Hepatocyte (in vitro differentiated cells): ENCODE results near the gene PCBP1. TPM values are rescaled to one million over a fixed set of nuclear protein-coding genes. Genes with fewer than 3 reads are reported as not detected.

Experiments used
- DNase-seq: peaks from one replicate; pipeline ENCODE4 v3.0.0-alpha.2; 2016; ENCODE audit warnings: low spot score
- H2AFZ ChIP-seq: fragments of 200-600 bp; sonication (generic); 2 replicates; pipeline ENCODE4 v1.6.0; 2016; ENCODE audit warnings: antibody characterized with exemption, mild to moderate bottlenecking
- H3K27ac ChIP-seq: fragments of 200-600 bp; sonication (generic); 2 replicates; pipeline ENCODE4 v1.5.1; 2016; ENCODE audit warnings: mild to moderate bottlenecking
- H3K27me3 ChIP-seq: fragments of 200-600 bp; sonication (generic); 2 replicates; pipeline ENCODE4 v1.6.1; 2016
- H3K36me3 ChIP-seq: fragments of 200-600 bp; sonication (generic); replicated peaks from 2 replicates; pipeline ENCODE4 v1.5.1; 2016; ENCODE audit warnings: low read depth; ENCODE audit not compliant: insufficient read depth
- H3K4me1 ChIP-seq: fragments of 200-600 bp; sonication (generic); 2 replicates; pipeline ENCODE4 v1.5.1; 2016; ENCODE audit warnings: mild to moderate bottlenecking, moderate library complexity; ENCODE audit not compliant: insufficient read depth
- H3K4me2 ChIP-seq: fragments of 200-600 bp; sonication (generic); 2 replicates; pipeline ENCODE4 v1.6.0; 2016
- H3K4me3 ChIP-seq: fragments of 200-600 bp; sonication (generic); 2 replicates; pipeline ENCODE4 v1.5.1; 2016; ENCODE audit warnings: mild to moderate bottlenecking
- H3K79me2 ChIP-seq: fragments of 200-600 bp; sonication (generic); 2 replicates; pipeline ENCODE4 v1.6.0; 2017; ENCODE audit warnings: mild to moderate bottlenecking
- H3K9me2 ChIP-seq: fragments of 200-600 bp; sonication (generic); replicated peaks from 2 replicates; pipeline ENCODE4 v1.6.0; 2017; ENCODE audit warnings: mild to moderate bottlenecking; ENCODE audit not compliant: insufficient read depth
- H3K9me3 ChIP-seq: fragments of 200-600 bp; sonication (generic); 2 replicates; pipeline ENCODE4 v1.5.1; 2016; ENCODE audit warnings: low read depth, mild to moderate bottlenecking
- H4K20me1 ChIP-seq: fragments of 200-600 bp; sonication (generic); 2 replicates; pipeline ENCODE4 v1.6.0; 2016; ENCODE audit warnings: mild to moderate bottlenecking; ENCODE audit not compliant: insufficient read depth, poor library complexity, severe bottlenecking
- EZH2 ChIP-seq: fragments of 200-600 bp; sonication (generic); IDR thresholded peaks from 2 replicates; pipeline ENCODE4 v1.6.1; 2016; ENCODE audit warnings: antibody characterized with exemption, mild to moderate bottlenecking, borderline replicate concordance
- EZH2phosphoT487 ChIP-seq: fragments of 200-600 bp; sonication (generic); IDR thresholded peaks from one replicate; pipeline ENCODE4 v1.6.1; 2018; ENCODE audit warnings: antibody characterized with exemption, mild to moderate bottlenecking, low read depth, moderate library complexity; ENCODE audit not compliant: unreplicated experiment, severe bottlenecking
- WGBS: methylation state at CpG from one replicate; pipeline ENCODE4 v1.1.6; 2016; ENCODE audit warnings: low lambda C conversion rate; ENCODE audit errors: missing lambda C conversion rate; 5-methylcytosine and 5-hydroxymethylcytosine counted together
- polyA plus RNA-seq: library from polyadenylated mRNA; unstranded; fragments of >200 nt; fragmentation: Nextera tagmentation; extraction: Ambion mirVana; gene quantifications from 2 replicates; pipeline ENCODE4 v1.2.1, GENCODE V29; 2016
- total RNA-seq: library from RNA; depleted of rRNA; stranded (reverse); fragments of >200 nt; gene quantifications from 2 replicates; pipeline ENCODE4 v1.2.3, GENCODE V29; 2014
- TF ChIP-seq, protein P1 (sequence below): fragments of 200-600 bp; sonication (generic); IDR thresholded peaks from 2 replicates; pipeline ENCODE4 v1.5.1; 2016; ENCODE audit warnings: antibody characterized with exemption, mild to moderate bottlenecking; ENCODE audit not compliant: poor library complexity

The PCBP1 gene
- total and polyA plus RNA-seq, 2 experiments from 2014 or later = 97.1 to 183 TPM

DNA sequence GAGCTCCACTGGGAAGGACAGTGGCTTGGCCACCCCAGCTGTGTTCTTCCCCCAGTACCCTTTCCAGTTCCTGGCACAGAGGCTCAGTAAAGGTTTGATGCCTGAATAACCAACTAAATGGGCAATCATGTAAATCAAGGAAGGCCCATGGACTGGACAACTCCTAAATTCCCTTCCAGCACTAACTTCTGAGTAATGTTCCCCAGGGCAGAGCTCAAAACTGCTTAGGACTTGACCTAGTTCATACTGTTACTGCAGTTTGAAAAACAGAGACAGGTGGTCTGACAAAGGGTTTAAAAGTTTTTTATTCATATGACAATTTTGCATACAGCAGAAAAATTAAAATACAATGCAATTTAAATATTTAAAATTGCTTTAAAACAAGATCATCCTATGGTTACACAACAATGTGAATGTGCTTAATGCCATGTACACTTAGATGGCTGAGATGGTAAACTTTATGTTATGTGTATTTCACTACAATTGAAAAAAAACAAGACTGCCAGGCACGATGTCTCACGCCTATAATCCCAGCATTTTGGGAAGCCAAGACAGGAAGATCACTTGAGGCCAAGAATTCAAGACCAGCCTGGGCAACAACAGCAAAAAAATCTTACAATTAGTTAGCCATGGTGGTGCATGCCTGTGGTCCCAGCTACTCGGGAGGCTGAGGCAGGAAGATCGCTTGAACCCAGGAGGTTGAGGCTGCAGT lies 26.2 kb downstream of the PCBP1 start:
- Histone ChIP-seq H4K20me1 (no peaks in the 10 kb centered on the region), H3K4me3 (no peak overlapping the region), H3K27me3 (no peaks in the 10 kb centered on the region), H3K27ac (peak overlapping the region; percentile 80), H3K9me3 (no peaks in the 10 kb centered on the region), H3K4me1 (peaks cover 17% of the 10 kb centered on the region), H3K79me2 (no peaks in the 10 kb centered on the region), H3K9me2 (no peaks in the 10 kb centered on the region), H3K36me3 (no peaks in the 10 kb centered on the region), H2AFZ (peak overlapping the region; percentile 45), H3K4me2 (no peak overlapping the region)
- TF ChIP-seq, protein P1, sequence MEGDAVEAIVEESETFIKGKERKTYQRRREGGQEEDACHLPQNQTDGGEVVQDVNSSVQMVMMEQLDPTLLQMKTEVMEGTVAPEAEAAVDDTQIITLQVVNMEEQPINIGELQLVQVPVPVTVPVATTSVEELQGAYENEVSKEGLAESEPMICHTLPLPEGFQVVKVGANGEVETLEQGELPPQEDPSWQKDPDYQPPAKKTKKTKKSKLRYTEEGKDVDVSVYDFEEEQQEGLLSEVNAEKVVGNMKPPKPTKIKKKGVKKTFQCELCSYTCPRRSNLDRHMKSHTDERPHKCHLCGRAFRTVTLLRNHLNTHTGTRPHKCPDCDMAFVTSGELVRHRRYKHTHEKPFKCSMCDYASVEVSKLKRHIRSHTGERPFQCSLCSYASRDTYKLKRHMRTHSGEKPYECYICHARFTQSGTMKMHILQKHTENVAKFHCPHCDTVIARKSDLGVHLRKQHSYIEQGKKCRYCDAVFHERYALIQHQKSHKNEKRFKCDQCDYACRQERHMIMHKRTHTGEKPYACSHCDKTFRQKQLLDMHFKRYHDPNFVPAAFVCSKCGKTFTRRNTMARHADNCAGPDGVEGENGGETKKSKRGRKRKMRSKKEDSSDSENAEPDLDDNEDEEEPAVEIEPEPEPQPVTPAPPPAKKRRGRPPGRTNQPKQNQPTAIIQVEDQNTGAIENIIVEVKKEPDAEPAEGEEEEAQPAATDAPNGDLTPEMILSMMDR = no peak
- no peak for TF ChIP-seq EZH2
- TF ChIP-seq EZH2phosphoT487 = no peak
- WGBS = 90% methylated on average over 4 of the region's 4 CpGs
- DNase-seq = no peak

DNA sequence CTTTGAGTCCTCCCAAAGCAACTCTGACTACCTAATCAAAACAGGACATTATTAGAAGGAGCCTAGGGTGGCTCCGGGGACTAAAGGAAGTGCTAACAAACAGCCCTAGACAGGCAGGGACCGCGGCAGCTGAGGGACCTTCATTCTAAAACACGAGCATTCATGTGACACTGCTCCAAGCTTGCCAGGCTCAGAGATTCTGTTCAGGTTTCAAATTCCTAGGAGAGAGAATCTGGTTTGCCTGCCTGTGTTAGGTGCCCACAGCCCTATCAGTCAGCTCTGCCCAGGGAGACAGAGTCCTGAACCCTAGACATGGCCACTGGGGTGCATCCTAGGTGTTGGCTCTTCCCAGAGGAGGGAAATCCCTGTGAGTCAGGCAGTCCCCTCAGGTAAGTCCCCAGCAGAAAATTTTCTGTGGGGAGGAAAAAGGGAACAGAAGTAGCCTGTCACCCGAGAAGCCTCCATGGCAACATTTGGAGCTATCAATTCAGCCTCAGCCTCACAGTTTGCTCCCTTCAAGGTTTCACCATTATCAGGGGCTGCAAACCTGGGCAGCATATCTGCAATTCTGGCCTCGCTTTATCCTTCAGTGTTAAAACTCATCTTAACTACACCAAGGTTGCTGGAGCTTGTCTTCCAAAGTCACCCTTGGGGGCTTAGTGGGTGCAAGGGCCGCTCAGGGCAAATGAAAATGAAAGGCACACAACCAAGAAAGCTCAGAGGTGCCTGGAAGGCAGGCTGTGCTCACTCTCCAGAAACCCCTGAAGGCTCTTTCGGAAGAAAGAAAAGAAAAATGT lies 28.6 kb downstream of the PCBP1 start:
- Histone ChIP-seq H3K4me3 (no peak overlapping the region), H3K9me2 (no peaks in the 10 kb centered on the region), H2AFZ (no peak overlapping the region), H3K4me1 (peaks cover 8% of the 10 kb centered on the region), H3K27me3 (no peaks in the 10 kb centered on the region), H3K36me3 (no peaks in the 10 kb centered on the region), H4K20me1 (no peaks in the 10 kb centered on the region), H3K9me3 (no peaks in the 10 kb centered on the region), H3K27ac (no peak overlapping the region), H3K79me2 (no peaks in the 10 kb centered on the region), H3K4me2 (no peak overlapping the region)
- 86% methylated on average over 8 of the region's 8 CpGs for WGBS
- DNase-seq = no peak
- TF ChIP-seq, protein P1 = no peak
- TF ChIP-seq EZH2 = no peak
- no peak for TF ChIP-seq EZH2phosphoT487

- no peak overlapping the region for H3K4me2 ChIP-seq
- H3K27me3 ChIP-seq = no peaks in the 10 kb centered on the region
- H4K20me1 ChIP-seq = no peaks in the 10 kb centered on the region
- 85% methylated on average over 2 of the region's 2 CpGs for WGBS
- H2AFZ ChIP-seq = peak overlapping the region; percentile 28
- no peaks in the 10 kb centered on the region for H3K79me2 ChIP-seq
- H3K4me3 ChIP-seq = no peak overlapping the region
- TF ChIP-seq, protein P1 = no peak
- TF ChIP-seq EZH2 = no peak
- TF ChIP-seq EZH2phosphoT487 = no peak
- H3K9me2 ChIP-seq = no peaks in the 10 kb centered on the region
- peaks cover 4% of the 10 kb centered on the region for H3K4me1 ChIP-seq
- H3K9me3 ChIP-seq = no peaks in the 10 kb centered on the region
- H3K36me3 ChIP-seq = no peaks in the 10 kb centered on the region
- H3K27ac ChIP-seq = no peak overlapping the region
- no peak for DNase-seq
Observed at GRCh38 chr2:70116936-70117552, 29.8 kb downstream of the PCBP1 start.
